ENCODE results near the gene PANX1.

- TF ChIP-seq SMAD4 (CRISPR knock-in tag; IDR thresholded peaks at IDR 0.05), result no peak
- no peak for TF ChIP-seq CTCF (IDR thresholded peaks at IDR 0.05)
- TF ChIP-seq, protein P1, sequence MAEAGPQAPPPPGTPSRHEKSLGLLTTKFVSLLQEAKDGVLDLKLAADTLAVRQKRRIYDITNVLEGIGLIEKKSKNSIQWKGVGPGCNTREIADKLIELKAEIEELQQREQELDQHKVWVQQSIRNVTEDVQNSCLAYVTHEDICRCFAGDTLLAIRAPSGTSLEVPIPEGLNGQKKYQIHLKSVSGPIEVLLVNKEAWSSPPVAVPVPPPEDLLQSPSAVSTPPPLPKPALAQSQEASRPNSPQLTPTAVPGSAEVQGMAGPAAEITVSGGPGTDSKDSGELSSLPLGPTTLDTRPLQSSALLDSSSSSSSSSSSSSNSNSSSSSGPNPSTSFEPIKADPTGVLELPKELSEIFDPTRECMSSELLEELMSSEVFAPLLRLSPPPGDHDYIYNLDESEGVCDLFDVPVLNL (CRISPR knock-in tag; IDR thresholded peaks at IDR 0.05; ENCODE audit: borderline replicate concordance, low read depth), result no peak
Observed at GRCh38 chr11:94170953-94171352, 42.3 kb downstream of the PANX1 start.

All from WTC11 (cell line).